ENCODE results near the gene KLHL29. TPM values are rescaled to one million over a fixed set of nuclear protein-coding genes. Genes with fewer than 3 reads are reported as not detected.
A peak's percentile ranks its signal among the peaks of the same experiment; 100 is the strongest.

The KLHL29 gene
- total RNA-seq, 1 experiment from 2014 or later, result 2.6 TPM

GRCh38 chr2:23366720-23367119, 18.3 kb upstream of the KLHL29 start:
- Histone ChIP-seq H3F3A (ENCODE audit: low read length, unreplicated experiment) (no peaks in the 10 kb centered on the region), H4K20me1 (ENCODE audit: low read length) (no peaks in the 10 kb centered on the region), H3K36me3 (ENCODE audit: low read depth, low read length) (no peaks in the 10 kb centered on the region), H3K27ac (ENCODE audit: low read length) (no peak overlapping the region), H2AFZ (ENCODE audit: low read length) (no peak overlapping the region), H3K9me3 (ENCODE audit: low read length) (no peaks in the 10 kb centered on the region), H3K4me3 (ENCODE audit: low read length) (no peak overlapping the region), H3K4me2 (ENCODE audit: low read length) (0 out of 2 replicates have a peak overlapping the region, but pooled peaks have one; percentile 24), H3K9me2 (replicated peaks; ENCODE audit: low read length) (no peaks in the 10 kb centered on the region), H3K4me1 (ENCODE audit: insufficient read depth, low read length) (no peaks in the 10 kb centered on the region), H3K79me2 (ENCODE audit: low read length) (no peaks in the 10 kb centered on the region), H3K9ac (ENCODE audit: low read length) (no peak overlapping the region), H3K27me3 (ENCODE audit: low read length) (no peaks in the 10 kb centered on the region)
- ChIA-PET CTCF (no interaction called here), POLR2A (ENCODE audit: unreplicated experiment) (no interaction called here)
- BruUV-seq (replicated peaks), result no TSS peak
- TF ChIP-seq EZH2 (IDR thresholded peaks at IDR 0.05; ENCODE audit: low read length, unreplicated experiment), result no peak
- TF ChIP-seq EZH2phosphoT487 (IDR thresholded peaks at IDR 0.05; ENCODE audit: borderline replicate concordance, low read length), result no peak
- no peak for TF ChIP-seq CTCF (conservative IDR thresholded peaks at IDR 0.05; ENCODE audit: low read depth, low read length)
- DNase-seq, result no peak
- intact Hi-C loops (cut with micrococcal nuclease), result loop anchor here (10.0 kb wide), 1 partner anchor 398 kb away; no protein-coding TSS in a partner anchor
- peak; percentile 22; the same call in 1 of the 2 replicates for ATAC-seq

DNA sequence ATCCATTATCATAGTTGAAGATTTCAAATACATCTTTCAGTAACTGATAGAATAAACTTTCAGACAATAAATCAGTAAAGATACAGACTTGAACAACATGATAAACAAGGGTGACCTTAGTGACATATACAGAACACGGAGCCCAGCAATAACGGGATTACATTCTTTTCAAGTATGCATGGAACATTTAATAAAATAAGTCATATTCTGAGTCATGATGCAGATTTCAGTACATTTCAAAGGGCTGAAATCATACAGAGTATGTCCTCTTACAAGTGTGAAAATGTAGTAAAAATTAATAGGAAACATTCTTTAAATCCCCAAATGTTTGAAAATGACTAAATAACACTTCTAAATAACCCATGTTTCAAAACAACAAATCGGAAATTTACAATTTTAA, 17.2 kb upstream of the KLHL29 start:
- Histone ChIP-seq H3K9me3 (ENCODE audit: low read length) (no peaks in the 10 kb centered on the region), H3K27me3 (ENCODE audit: low read length) (no peaks in the 10 kb centered on the region), H3K27ac (ENCODE audit: low read length) (no peak overlapping the region), H3K36me3 (ENCODE audit: low read depth, low read length) (no peaks in the 10 kb centered on the region), H3F3A (ENCODE audit: low read length, unreplicated experiment) (no peaks in the 10 kb centered on the region), H3K4me3 (ENCODE audit: low read length) (no peak overlapping the region), H3K4me1 (ENCODE audit: insufficient read depth, low read length) (no peaks in the 10 kb centered on the region), H3K9ac (ENCODE audit: low read length) (no peak overlapping the region), H3K9me2 (replicated peaks; ENCODE audit: low read length) (no peaks in the 10 kb centered on the region), H4K20me1 (ENCODE audit: low read length) (no peaks in the 10 kb centered on the region), H3K4me2 (ENCODE audit: low read length) (0 out of 2 replicates have a peak overlapping the region, but pooled peaks have one; percentile 11), H2AFZ (ENCODE audit: low read length) (no peak overlapping the region), H3K79me2 (ENCODE audit: low read length) (no peaks in the 10 kb centered on the region)
- ATAC-seq (no peak; the same call in 1 of the 2 replicates), DNase-seq (peak; percentile 20)
- TF ChIP-seq EZH2phosphoT487 (IDR thresholded peaks at IDR 0.05; ENCODE audit: borderline replicate concordance, low read length), result no peak
- TF ChIP-seq EZH2 (IDR thresholded peaks at IDR 0.05; ENCODE audit: low read length, unreplicated experiment), result no peak
- TF ChIP-seq CTCF (conservative IDR thresholded peaks at IDR 0.05; ENCODE audit: low read depth, low read length), result no peak
- ChIA-PET POLR2A (ENCODE audit: unreplicated experiment) (no interaction called here), CTCF (no interaction called here)
- no TSS peak for BruUV-seq (replicated peaks)
- intact Hi-C loops (cut with micrococcal nuclease), result loop anchor here (10.0 kb wide), 1 partner anchor 397 kb away; no protein-coding TSS in a partner anchor

GRCh38 chr2:23373666-23374065, 11.3 kb upstream of the KLHL29 start:
- POLR2A ChIA-PET (ENCODE audit: unreplicated experiment), result no interaction called here
- no peaks in the 10 kb centered on the region for H3F3A ChIP-seq (ENCODE audit: low read length, unreplicated experiment)
- no peaks in the 10 kb centered on the region for H3K36me3 ChIP-seq (ENCODE audit: low read depth, low read length)
- no peak overlapping the region for H3K9ac ChIP-seq (ENCODE audit: low read length)
- no peak overlapping the region for H3K4me3 ChIP-seq (ENCODE audit: low read length)
- no TSS peak for BruUV-seq (replicated peaks)
- no peaks in the 10 kb centered on the region for H4K20me1 ChIP-seq (ENCODE audit: low read length)
- H3K4me1 ChIP-seq (ENCODE audit: insufficient read depth, low read length), result peaks cover 5% of the 10 kb centered on the region; the same call in 1 of the 2 replicates
- no peak overlapping the region for H2AFZ ChIP-seq (ENCODE audit: low read length)
- H3K9me3 ChIP-seq (ENCODE audit: low read length), result no peaks in the 10 kb centered on the region
- DNase-seq (no peak), ATAC-seq (no peak)
- no peak for TF ChIP-seq EZH2 (IDR thresholded peaks at IDR 0.05; ENCODE audit: low read length, unreplicated experiment)
- TF ChIP-seq CTCF (conservative IDR thresholded peaks at IDR 0.05; ENCODE audit: low read depth, low read length), result no peak
- no peak for TF ChIP-seq EZH2phosphoT487 (IDR thresholded peaks at IDR 0.05; ENCODE audit: borderline replicate concordance, low read length)
- H3K4me2 ChIP-seq (ENCODE audit: low read length), result no peak overlapping the region
- CTCF ChIA-PET, result no interaction called here
- no peaks in the 10 kb centered on the region for H3K79me2 ChIP-seq (ENCODE audit: low read length)
- H3K9me2 ChIP-seq (replicated peaks; ENCODE audit: low read length), result no peaks in the 10 kb centered on the region
- intact Hi-C loops (cut with micrococcal nuclease), result no loop called here
- no peaks in the 10 kb centered on the region for H3K27me3 ChIP-seq (ENCODE audit: low read length)
- H3K27ac ChIP-seq (ENCODE audit: low read length), result no peak overlapping the region
